Lower leg skin (tissue), 4 donors: Measurements from ENCODE around the gene USP34. TPM values are rescaled to one million over a fixed set of nuclear protein-coding genes. Genes with fewer than 3 reads are reported as not detected.

Source experiments
- DNase-seq, 2 donors: peaks; one replicate each; pipeline ENCODE4 v3.0.0-alpha.2; 2019; ENCODE audit warnings: low spot score in 2 of 2
- H3K4me3 ChIP-seq: fragments of 200-600 bp; sonication (generic); 2 replicates; pipeline ENCODE4 v1.5.1; 2017; ENCODE audit warnings: mild to moderate bottlenecking, low read depth; ENCODE audit not compliant: poor library complexity, severe bottlenecking
- CTCF ChIP-seq, 3 donors: fragments of 450-650 bp; IDR thresholded peaks; one replicate each; pipeline ENCODE4 v1.5.1; 2016; ENCODE audit warnings: antibody characterized with exemption in 3 of 3, mild to moderate bottlenecking in 3 of 3, moderate library complexity in 2 of 3
- POLR2A ChIP-seq, 2 donors: fragments of 450-650 bp; IDR thresholded peaks; one replicate each; pipeline ENCODE4 v1.6.1; 2016 to 2017; ENCODE audit warnings: antibody characterized with exemption in 2 of 2, mild to moderate bottlenecking in 1 of 2, moderate library complexity in 1 of 2
- WGBS, 2 donors: methylation state at CpG; one replicate each; pipeline ENCODE4 v1.1.5; 2018; 5-methylcytosine and 5-hydroxymethylcytosine counted together
- intact Hi-C: fragments of 100-400 bp; cut with DNase I; formaldehyde crosslinking; loops from one replicate; pipeline ENCODE4 v1.15.0; 2023; ENCODE audit warnings: low total_unique reads
- total RNA-seq, 4 donors: library from RNA; depleted of rRNA; stranded (reverse); fragments of >200 nt; gene quantifications; one replicate each; pipeline ENCODE4 v1.1.0, GENCODE V29; 2016

Gene USP34
- total RNA-seq, 4 donors from 2014 or later: 84.3 to 181 (median 98.1) TPM

- intact Hi-C loops: no loop called here
- no peak overlapping the region for H3K4me3 ChIP-seq
- no peak for TF ChIP-seq CTCF (IDR thresholded peaks at IDR 0.05)
- TF ChIP-seq POLR2A (IDR thresholded peaks at IDR 0.05): no peak
- DNase-seq: no peak
- 83 to 85% methylated on average over 8 of the region's 8 CpGs for WGBS, 2 donors
Observed at GRCh38 chr2:61288070-61288841, 182.6 kb downstream of the USP34 start.

GRCh38 chr2:61287254-61287653, 183.6 kb downstream of the USP34 start:
- TF ChIP-seq CTCF (IDR thresholded peaks at IDR 0.05): no peak
- no peak for TF ChIP-seq POLR2A (IDR thresholded peaks at IDR 0.05)
- intact Hi-C loops: no loop called here
- H3K4me3 ChIP-seq: no peak overlapping the region
- 93 to 94% methylated on average over 4 of the region's 4 CpGs for WGBS, 2 donors
- DNase-seq: no peak

GRCh38 chr2:61283443-61284160, 187.3 kb downstream of the USP34 start:
- intact Hi-C loops: no loop called here
- TF ChIP-seq CTCF (IDR thresholded peaks at IDR 0.05): no peak
- no peak for TF ChIP-seq POLR2A (IDR thresholded peaks at IDR 0.05)
- DNase-seq: no peak
- WGBS, 2 donors: 90 to 98% methylated on average over 1 of the region's 1 CpG
- no peak overlapping the region for H3K4me3 ChIP-seq

- no peak for TF ChIP-seq CTCF (IDR thresholded peaks at IDR 0.05)
- no peak for TF ChIP-seq POLR2A (IDR thresholded peaks at IDR 0.05)
- H3K4me3 ChIP-seq: no peak overlapping the region
- DNase-seq: no peak
- 96% methylated on average over 6 of the region's 6 CpGs for WGBS, 2 donors
- intact Hi-C loops: no loop called here
Observed at GRCh38 chr2:61282104-61282590, 188.7 kb downstream of the USP34 start.

GRCh38 chr2:61281321-61281720, 189.6 kb downstream of the USP34 start:
- no peak for TF ChIP-seq POLR2A (IDR thresholded peaks at IDR 0.05)
- no peak for TF ChIP-seq CTCF (IDR thresholded peaks at IDR 0.05)
- intact Hi-C loops: no loop called here
- H3K4me3 ChIP-seq: no peak overlapping the region
- WGBS, 2 donors: 93 to 95% methylated on average over 3 of the region's 3 CpGs
- no peak for DNase-seq
